ENCODE measurements around the gene ZFC3H1. TPM values are rescaled to one million over a fixed set of nuclear protein-coding genes. Genes with fewer than 3 reads are reported as not detected.
"Not testable (repeated sequence)": the region's sequence is repeated elsewhere in the genome, so short reads cannot be mapped to it uniquely, and the experiment has no call there.

Gene ZFC3H1
- total RNA-seq, 1 donor from 2014 or later, result 49.7 TPM

DNA sequence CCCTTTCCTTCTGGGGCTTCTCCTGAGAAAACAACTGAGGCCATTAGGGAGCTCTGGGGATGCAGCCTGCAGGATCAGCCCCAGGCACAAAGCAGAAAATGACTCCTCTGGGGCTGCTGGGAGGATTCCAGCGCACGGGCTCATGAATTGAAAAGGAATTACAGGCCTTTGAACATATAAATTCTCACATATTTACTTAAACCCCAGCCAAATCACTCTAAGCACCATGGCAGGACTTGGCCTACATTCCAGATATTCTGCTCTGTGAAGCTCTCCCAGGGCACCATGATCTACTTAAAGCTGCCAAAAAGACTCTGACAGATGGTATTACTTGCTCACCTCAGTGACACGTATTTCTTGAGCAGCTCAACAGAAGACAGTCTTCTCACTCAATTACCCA lies 87.2 kb downstream of the ZFC3H1 start:
- TF ChIP-seq, protein P1, sequence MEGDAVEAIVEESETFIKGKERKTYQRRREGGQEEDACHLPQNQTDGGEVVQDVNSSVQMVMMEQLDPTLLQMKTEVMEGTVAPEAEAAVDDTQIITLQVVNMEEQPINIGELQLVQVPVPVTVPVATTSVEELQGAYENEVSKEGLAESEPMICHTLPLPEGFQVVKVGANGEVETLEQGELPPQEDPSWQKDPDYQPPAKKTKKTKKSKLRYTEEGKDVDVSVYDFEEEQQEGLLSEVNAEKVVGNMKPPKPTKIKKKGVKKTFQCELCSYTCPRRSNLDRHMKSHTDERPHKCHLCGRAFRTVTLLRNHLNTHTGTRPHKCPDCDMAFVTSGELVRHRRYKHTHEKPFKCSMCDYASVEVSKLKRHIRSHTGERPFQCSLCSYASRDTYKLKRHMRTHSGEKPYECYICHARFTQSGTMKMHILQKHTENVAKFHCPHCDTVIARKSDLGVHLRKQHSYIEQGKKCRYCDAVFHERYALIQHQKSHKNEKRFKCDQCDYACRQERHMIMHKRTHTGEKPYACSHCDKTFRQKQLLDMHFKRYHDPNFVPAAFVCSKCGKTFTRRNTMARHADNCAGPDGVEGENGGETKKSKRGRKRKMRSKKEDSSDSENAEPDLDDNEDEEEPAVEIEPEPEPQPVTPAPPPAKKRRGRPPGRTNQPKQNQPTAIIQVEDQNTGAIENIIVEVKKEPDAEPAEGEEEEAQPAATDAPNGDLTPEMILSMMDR (IDR thresholded peaks at IDR 0.05), result no peak
- DNase-seq (ENCODE audit: extremely low spot score, unreplicated experiment), result no peak
- H3K36me3 Mint-ChIP-seq (ENCODE audit: unreplicated experiment), result peaks cover 23% of the 10 kb centered on the region
- no peaks in the 10 kb centered on the region for H3K9me3 Mint-ChIP-seq (ENCODE audit: unreplicated experiment)
- H3K4me3 Mint-ChIP-seq (ENCODE audit: unreplicated experiment), result no peak overlapping the region
- H3K4me1 Mint-ChIP-seq (ENCODE audit: unreplicated experiment), result peaks cover 11% of the 10 kb centered on the region
- peak overlapping the region; percentile 28 for H3K27ac Mint-ChIP-seq (ENCODE audit: unreplicated experiment)
- no peaks in the 10 kb centered on the region for H3K27me3 Mint-ChIP-seq (ENCODE audit: unreplicated experiment)

DNA sequence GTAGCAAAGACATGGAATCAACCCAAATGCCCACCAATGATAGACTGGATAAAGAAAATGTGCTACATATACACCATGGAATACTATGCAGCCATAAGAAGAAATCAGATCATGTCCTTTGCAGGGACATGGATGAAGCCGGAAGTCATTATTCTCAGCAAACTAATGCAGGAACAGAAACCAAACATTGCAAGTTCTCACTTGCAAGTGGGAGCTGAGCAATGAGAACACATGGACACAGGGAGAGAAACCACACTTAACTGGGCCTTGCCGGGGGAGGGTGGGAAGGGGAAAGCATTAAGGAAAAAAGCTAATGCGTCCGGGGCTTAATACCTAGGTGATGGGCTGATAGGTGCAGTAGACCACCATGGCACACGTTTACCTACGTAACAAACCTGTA lies 93.8 kb downstream of the ZFC3H1 start:
- not testable (repeated sequence) for H3K4me1 Mint-ChIP-seq (ENCODE audit: unreplicated experiment); H3K4me3 Mint-ChIP-seq (ENCODE audit: unreplicated experiment)
- H3K36me3 Mint-ChIP-seq (ENCODE audit: unreplicated experiment), result peaks cover 38% of the 10 kb centered on the region

GRCh38 chr12:71567537-71567936 lies 96.1 kb downstream of the ZFC3H1 start:
- no peak overlapping the region for H3K4me3 Mint-ChIP-seq (ENCODE audit: unreplicated experiment)

More for the DNA sequence above, 93.8 kb downstream of the ZFC3H1 start:
- not testable (repeated sequence) for DNase-seq (ENCODE audit: extremely low spot score, unreplicated experiment); H3K9me3 Mint-ChIP-seq (ENCODE audit: unreplicated experiment); H3K27me3 Mint-ChIP-seq (ENCODE audit: unreplicated experiment); H3K27ac Mint-ChIP-seq (ENCODE audit: unreplicated experiment)

GRCh38 chr12:71566655-71567054 lies 97.0 kb downstream of the ZFC3H1 start:
- TF ChIP-seq, protein P1 (IDR thresholded peaks at IDR 0.05), result no peak
- H3K4me3 Mint-ChIP-seq (ENCODE audit: unreplicated experiment), result no peak overlapping the region
- no peaks in the 10 kb centered on the region for H3K9me3 Mint-ChIP-seq (ENCODE audit: unreplicated experiment)
- no peaks in the 10 kb centered on the region for H3K4me1 Mint-ChIP-seq (ENCODE audit: unreplicated experiment)
- no peak overlapping the region for H3K27ac Mint-ChIP-seq (ENCODE audit: unreplicated experiment)
- H3K27me3 Mint-ChIP-seq (ENCODE audit: unreplicated experiment), result no peaks in the 10 kb centered on the region
- no peak for DNase-seq (ENCODE audit: extremely low spot score, unreplicated experiment)
- H3K36me3 Mint-ChIP-seq (ENCODE audit: unreplicated experiment), result peaks cover 29% of the 10 kb centered on the region

More at GRCh38 chr12:71567537-71567936, 96.1 kb downstream of the ZFC3H1 start:
- Mint-ChIP-seq H3K27ac (ENCODE audit: unreplicated experiment) (no peak overlapping the region), H3K4me1 (ENCODE audit: unreplicated experiment) (no peaks in the 10 kb centered on the region), H3K27me3 (ENCODE audit: unreplicated experiment) (no peaks in the 10 kb centered on the region), H3K36me3 (ENCODE audit: unreplicated experiment) (peaks cover 32% of the 10 kb centered on the region), H3K9me3 (ENCODE audit: unreplicated experiment) (no peaks in the 10 kb centered on the region)
- TF ChIP-seq, protein P1 (IDR thresholded peaks at IDR 0.05), result no peak
- no peak for DNase-seq (ENCODE audit: extremely low spot score, unreplicated experiment)

- no peak overlapping the region for H3K4me3 Mint-ChIP-seq (ENCODE audit: unreplicated experiment)
- H3K4me1 Mint-ChIP-seq (ENCODE audit: unreplicated experiment), result no peaks in the 10 kb centered on the region
- no peaks in the 10 kb centered on the region for H3K27me3 Mint-ChIP-seq (ENCODE audit: unreplicated experiment)
- DNase-seq (ENCODE audit: extremely low spot score, unreplicated experiment), result no peak
- peaks cover 26% of the 10 kb centered on the region for H3K36me3 Mint-ChIP-seq (ENCODE audit: unreplicated experiment)
- TF ChIP-seq, protein P1 (IDR thresholded peaks at IDR 0.05), result no peak
- no peak overlapping the region for H3K27ac Mint-ChIP-seq (ENCODE audit: unreplicated experiment)
- no peaks in the 10 kb centered on the region for H3K9me3 Mint-ChIP-seq (ENCODE audit: unreplicated experiment)
Observed at GRCh38 chr12:71565535-71565934, 98.1 kb downstream of the ZFC3H1 start.
